A549 (cell line): ENCODE measurements around the gene MAN2B2. TPM values are rescaled to one million over a fixed set of nuclear protein-coding genes. Genes with fewer than 3 reads are reported as not detected.

ENCODE experiments used
- ATAC-seq, 2 experiments: fragments of 200-7000 bp in 1 of 2; fragments of >200 bp in 1 of 2; cut with Nextera tagmentation in 1 of 2; cut with Tn5 transposase in 1 of 2; 3 replicates each; pipeline versions ENCODE4 v1.8.0 to v1.9.1; 2018 to 2020; ENCODE audit warnings: mild to moderate bottlenecking in 1 of 2, moderate library complexity in 1 of 2
- CTCF ChIA-PET: fragments of 300-600 bp; sonication (Branson Sonifier 250); formaldehyde crosslinking; extraction: SDS; loops from one replicate; lab custom pipeline; 2021; ENCODE audit warnings: antibody characterized with exemption, inconsistent platforms; lab: Yijun Ruan, JAX
- POLR2A ChIA-PET: fragments of 350-600 bp; formaldehyde crosslinking; extraction: SDS; loops from one replicate; lab custom pipeline; 2021; ENCODE audit warnings: antibody characterized with exemption, inconsistent platforms; lab: Yijun Ruan, JAX
- DNase-seq, 2 experiments: peaks; one replicate each; pipeline versions ENCODE4 v3.0.0 to v3.0.0-alpha.2; 2011 to 2016; ENCODE audit warnings: low read depth in 1 of 2, low spot score in 1 of 2
- FAIRE-seq: peaks from 2 replicates; lab custom pipeline; 2011; peaks lifted over from hg19 to GRCh38; lab: Jason Lieb, UNC
- H3K27ac ChIP-seq, 2 experiments: fragments of >200 bp; sonication (Bioruptor Twin); formaldehyde crosslinking; 3 replicates each; pipeline ENCODE4 v1.5.1; 2016 to 2017
- H3K4me1 ChIP-seq: fragments of >200 bp; sonication (Bioruptor Twin); formaldehyde crosslinking; 3 replicates; pipeline ENCODE4 v1.6.1; 2016
- H3K4me2 ChIP-seq: fragments of >200 bp; sonication (Bioruptor Twin); formaldehyde crosslinking; 3 replicates; pipeline ENCODE4 v1.6.1; 2016
- H3K4me3 ChIP-seq: fragments of >200 bp; sonication (Bioruptor Twin); formaldehyde crosslinking; 3 replicates; pipeline ENCODE4 v1.5.1; 2016
- H3K9me3 ChIP-seq: fragments of >200 bp; sonication (Bioruptor Twin); formaldehyde crosslinking; 3 replicates; pipeline ENCODE4 v1.6.1; 2016
- ATOH8 ChIP-seq: fragments of 250-450 bp; sonication (Bioruptor Pico); IDR thresholded peaks from 2 replicates; pipeline ENCODE4 v1.5.0; 2020; ENCODE audit warnings: low read depth, mild to moderate bottlenecking, moderate library complexity
- BCL3 ChIP-seq: fragments of >200 bp; sonication (Bioruptor Twin); formaldehyde crosslinking; IDR thresholded peaks from 3 replicates; pipeline ENCODE4 v1.6.1; 2016
- BHLHE40 ChIP-seq: IDR thresholded peaks from 2 replicates; pipeline ENCODE4 v1.6.1; 2012; ENCODE audit warnings: low read depth, low read length, inconsistent platforms
- CEBPB ChIP-seq, 2 experiments: fragments of >200 bp in 1 of 2; sonication (Bioruptor Twin) in 1 of 2; formaldehyde crosslinking in 1 of 2; IDR thresholded peaks; 2 replicates each; pipeline ENCODE4 v1.6.1; 2012 to 2016
- CHD2 ChIP-seq: fragments of 150-350 bp; IDR thresholded peaks from 2 replicates; pipeline ENCODE4 v1.6.1; 2014; ENCODE audit warnings: low read length; ENCODE audit not compliant: partially characterized antibody
- CHD4 ChIP-seq: fragments of 200-600 bp; sonication (generic); IDR thresholded peaks from 2 replicates; pipeline ENCODE4 v1.6.1; 2016; ENCODE audit warnings: antibody characterized with exemption, mild to moderate bottlenecking, borderline replicate concordance
- CTCF ChIP-seq: fragments of >200 bp; sonication (Bioruptor Twin); formaldehyde crosslinking; IDR thresholded peaks from 3 replicates; pipeline ENCODE4 v1.5.1; 2016
- EHF ChIP-seq: fragments of 250-450 bp; sonication (Bioruptor Pico); IDR thresholded peaks from 2 replicates; pipeline ENCODE4 v1.5.0; 2020; ENCODE audit warnings: mild to moderate bottlenecking
- EHMT2 ChIP-seq: fragments of 200-600 bp; sonication (generic); IDR thresholded peaks from 2 replicates; pipeline ENCODE4 v1.6.1; 2016; ENCODE audit warnings: antibody characterized with exemption, low read depth, mild to moderate bottlenecking, moderate library complexity
- ESRRA ChIP-seq: fragments of 150-350 bp; IDR thresholded peaks from 2 replicates; pipeline ENCODE4 v1.6.1; 2014; ENCODE audit warnings: mild to moderate bottlenecking, low read length, borderline replicate concordance
- FOSB ChIP-seq: fragments of 250-450 bp; sonication (Bioruptor Pico); IDR thresholded peaks from 2 replicates; pipeline ENCODE4 v1.5.0; 2020; ENCODE audit warnings: mild to moderate bottlenecking, moderate library complexity
- HEYL ChIP-seq: fragments of 250-450 bp; sonication (Bioruptor Pico); IDR thresholded peaks from 2 replicates; pipeline ENCODE4 v1.8.0; 2021; ENCODE audit warnings: mild to moderate bottlenecking, moderate library complexity
- MAFK ChIP-seq: fragments of 450-650 bp; IDR thresholded peaks from 2 replicates; pipeline ENCODE4 v1.6.1; 2014; ENCODE audit not compliant: partially characterized antibody
- MAZ ChIP-seq: fragments of 150-350 bp; IDR thresholded peaks from 2 replicates; pipeline ENCODE4 v1.6.1; 2014; ENCODE audit warnings: antibody characterized with exemption, low read depth, low read length, borderline replicate concordance
- PBX3 ChIP-seq: IDR thresholded peaks from 2 replicates; pipeline ENCODE4 v1.6.1; 2012
- PHF8 ChIP-seq: fragments of 200-600 bp; sonication (generic); IDR thresholded peaks from 2 replicates; pipeline ENCODE4 v1.6.1; 2016; ENCODE audit warnings: low read depth, mild to moderate bottlenecking, antibody characterized with exemption, moderate library complexity, borderline replicate concordance
- POLR2A ChIP-seq: IDR thresholded peaks from 2 replicates; pipeline ENCODE4 v1.6.1; 2012; ENCODE audit warnings: mild to moderate bottlenecking, low read length
- RNF2 ChIP-seq: fragments of 200-600 bp; sonication (generic); IDR thresholded peaks from 2 replicates; pipeline ENCODE4 v1.6.1; 2016; ENCODE audit warnings: low read depth, mild to moderate bottlenecking, antibody characterized with exemption, moderate library complexity, borderline replicate concordance
- ZSCAN20 ChIP-seq: fragments of 250-450 bp; sonication (Bioruptor Pico); IDR thresholded peaks from 2 replicates; pipeline ENCODE4 v1.8.0; 2022; ENCODE audit warnings: mild to moderate bottlenecking, moderate library complexity
- WGBS: methylation state at CpG from one replicate; pipeline ENCODE4 v1.1.6; 2017; ENCODE audit errors: missing lambda C conversion rate; 5-methylcytosine and 5-hydroxymethylcytosine counted together
- polyA plus RNA-seq, 4 experiments: library from polyadenylated mRNA; depleted of rRNA in 3 of 4; stranded (reverse); fragments of >200 nt; fragmentation: RNase III in 1 of 4; extraction: RNeasy Plus Mini Kit Qiagen cat#74134 plus additional on column Dnase treatment in 1 of 4; gene quantifications; 2 replicates in 3 of 4; 3 replicates in 1 of 4; pipeline ENCODE4 v1.2.3, GENCODE V29; 2011 to 2017
- TF ChIP-seq, protein P1 (sequence below): fragments of 250-450 bp; sonication (Bioruptor Pico); IDR thresholded peaks from 2 replicates; pipeline ENCODE4 v1.5.0; 2021; ENCODE audit warnings: mild to moderate bottlenecking, moderate library complexity, borderline replicate concordance

MAN2B2 gene
- polyA plus RNA-seq, 2 of the 4 experiments (the other 2 are of a cell fraction) = 6.3 to 8.4 TPM

- ChIA-PET POLR2A (no interaction called here), CTCF (interaction anchor here (1.4 to 2.0 kb wide), 2 partner anchors 14 to 114 kb away, joined by 5 to 7 read pairs; a partner anchor contains a TSS)
- ATAC-seq = no peak
- Histone ChIP-seq H3K4me1 (peaks cover 3% of the 10 kb centered on the region; the same call in 1 of the 3 replicates), H3K27ac (no peak overlapping the region), H3K4me2 (no peak overlapping the region), H3K4me3 (no peak overlapping the region), H3K9me3 (no peaks in the 10 kb centered on the region)
- TF ChIP-seq ZSCAN20 (CRISPR knock-in tag) = no peak
- TF ChIP-seq ATOH8 (CRISPR knock-in tag) = no peak
- no peak for TF ChIP-seq RNF2
- no peak for FAIRE-seq
- 73% methylated on average over 2 of the region's 2 CpGs for WGBS
- no peak for DNase-seq
Measured at GRCh38 chr4:6659897-6660296, 84.9 kb downstream of the MAN2B2 start.

DNA sequence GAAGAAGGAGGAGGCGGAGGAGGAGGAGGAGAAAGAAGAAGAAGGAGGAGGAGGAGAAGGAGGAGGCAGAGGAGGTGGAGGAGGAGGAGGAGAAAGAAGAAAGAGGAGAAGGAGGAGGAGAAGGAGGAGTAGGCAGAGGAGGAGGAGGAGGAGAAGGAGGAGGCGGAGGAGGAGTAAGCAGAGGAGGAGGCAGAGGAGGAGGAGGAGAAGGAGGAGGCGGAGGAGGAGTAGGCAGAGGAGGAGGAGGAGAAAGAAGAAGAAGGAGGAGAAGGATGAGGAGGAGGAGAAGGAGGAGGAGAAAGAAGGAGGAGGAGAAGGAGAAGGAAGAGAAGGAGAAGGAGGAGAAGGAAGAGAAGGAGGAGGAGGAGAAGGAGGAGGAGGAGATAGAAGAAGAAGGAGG lies 85.4 kb downstream of the MAN2B2 start:
- ATAC-seq (no peak), FAIRE-seq (no peak), DNase-seq (no peak)
- Histone ChIP-seq H3K9me3 (no peaks in the 10 kb centered on the region), H3K4me3 (no peak overlapping the region), H3K4me1 (peaks cover 4% of the 10 kb centered on the region; the same call in 1 of the 3 replicates), H3K27ac (no peak overlapping the region), H3K4me2 (no peak overlapping the region)
- 91% methylated on average over 3 of the region's 3 CpGs for WGBS
- TF ChIP-seq HEYL (CRISPR knock-in tag) = no peak
- no peak for TF ChIP-seq CEBPB (IDR thresholded peaks at IDR 0.05)
- TF ChIP-seq ESRRA = no peak
- no peak for TF ChIP-seq MAZ
- no peak for TF ChIP-seq BCL3
- no peak for TF ChIP-seq MAFK
- no peak for TF ChIP-seq CHD4
- CTCF ChIA-PET = interaction anchor here (2.0 kb wide), 1 partner anchor 114 kb away, joined by 7 read pairs; no protein-coding TSS in a partner anchor
- POLR2A ChIA-PET = no interaction called here

- DNase-seq (no peak), ATAC-seq (no peak), FAIRE-seq (no peak)
- ChIA-PET POLR2A (no interaction called here), CTCF (interaction anchor here (1.3 to 2.3 kb wide), 2 partner anchors 11 to 14 kb away, joined by 4 to 5 read pairs; no protein-coding TSS in a partner anchor)
- Histone ChIP-seq H3K27ac (no peak overlapping the region), H3K4me2 (no peak overlapping the region), H3K4me3 (no peak overlapping the region), H3K4me1 (peaks cover 4% of the 10 kb centered on the region; the same call in 1 of the 3 replicates), H3K9me3 (no peaks in the 10 kb centered on the region)
- TF ChIP-seq BHLHE40 (no peak), CEBPB (IDR thresholded peaks at IDR 0.05) (peak in 1 of 2 experiments; percentile 25; a peak in 1 of 4 replicates)
- 66% methylated on average over 3 of the region's 3 CpGs for WGBS
Measured at GRCh38 chr4:6662591-6662990, 87.6 kb downstream of the MAN2B2 start.

- Histone ChIP-seq H3K9me3 (no peaks in the 10 kb centered on the region), H3K27ac (peak overlapping the region; percentile 27 to 59; a peak in 3 of 6 replicates), H3K4me1 (peaks cover 7% of the 10 kb centered on the region; the same call in 2 of the 3 replicates), H3K4me2 (peak overlapping the region; percentile 81), H3K4me3 (peak overlapping the region; percentile 38; the same call in 2 of the 3 replicates)
- no peak for FAIRE-seq
- ChIA-PET POLR2A (interaction anchor here (1.0 to 1.6 kb wide), 2 partner anchors 10 to 23 kb away, joined by 13 to 14 read pairs; partner anchors contain the start of gene MRFAP1), CTCF (interaction anchor here (0.6 to 2.3 kb wide), 14 partner anchors 12 to 334 kb away, joined by 3 to 6 read pairs (median 4); no protein-coding TSS in a partner anchor)
- DNase-seq = no peak
- WGBS = 70% methylated on average over 29 of the region's 55 CpGs
- ATAC-seq = peak in 1 of 2 experiments; percentile 14; a peak in 2 of 6 replicates
- TF ChIP-seq MAZ = no peak
- TF ChIP-seq PHF8 = no peak
- no peak for TF ChIP-seq CHD2
- no peak for TF ChIP-seq MAFK
- no peak for TF ChIP-seq PBX3
- no peak for TF ChIP-seq CTCF
- TF ChIP-seq EHMT2 = no peak
- TF ChIP-seq POLR2A = no peak
- no peak for TF ChIP-seq EHF (CRISPR knock-in tag)
- no peak for TF ChIP-seq FOSB (CRISPR knock-in tag)
- TF ChIP-seq, protein P1, sequence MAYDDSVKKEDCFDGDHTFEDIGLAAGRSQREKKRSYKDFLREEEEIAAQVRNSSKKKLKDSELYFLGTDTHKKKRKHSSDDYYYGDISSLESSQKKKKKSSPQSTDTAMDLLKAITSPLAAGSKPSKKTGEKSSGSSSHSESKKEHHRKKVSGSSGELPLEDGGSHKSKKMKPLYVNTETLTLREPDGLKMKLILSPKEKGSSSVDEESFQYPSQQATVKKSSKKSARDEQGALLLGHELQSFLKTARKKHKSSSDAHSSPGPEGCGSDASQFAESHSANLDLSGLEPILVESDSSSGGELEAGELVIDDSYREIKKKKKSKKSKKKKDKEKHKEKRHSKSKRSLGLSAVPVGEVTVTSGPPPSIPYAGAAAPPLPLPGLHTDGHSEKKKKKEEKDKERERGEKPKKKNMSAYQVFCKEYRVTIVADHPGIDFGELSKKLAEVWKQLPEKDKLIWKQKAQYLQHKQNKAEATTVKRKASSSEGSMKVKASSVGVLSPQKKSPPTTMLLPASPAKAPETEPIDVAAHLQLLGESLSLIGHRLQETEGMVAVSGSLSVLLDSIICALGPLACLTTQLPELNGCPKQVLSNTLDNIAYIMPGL (CRISPR knock-in tag) = no peak
Measured at GRCh38 chr4:6663596-6664393, 88.8 kb downstream of the MAN2B2 start.
